CD4-positive, alpha-beta T cell treated with Interferon alpha-2 for 1 hour (primary cell): Measurements from ENCODE around the gene SERPINB6.
"Not testable (repeated sequence)": the region's sequence is repeated elsewhere in the genome, so short reads cannot be mapped to it uniquely, and the experiment has no call there.

Source experiments
- DNase-seq, 2 donors: peaks; one replicate each; pipeline ENCODE4 v3.0.0-alpha.2; 2020 to 2022

SERPINB6 gene

DNA sequence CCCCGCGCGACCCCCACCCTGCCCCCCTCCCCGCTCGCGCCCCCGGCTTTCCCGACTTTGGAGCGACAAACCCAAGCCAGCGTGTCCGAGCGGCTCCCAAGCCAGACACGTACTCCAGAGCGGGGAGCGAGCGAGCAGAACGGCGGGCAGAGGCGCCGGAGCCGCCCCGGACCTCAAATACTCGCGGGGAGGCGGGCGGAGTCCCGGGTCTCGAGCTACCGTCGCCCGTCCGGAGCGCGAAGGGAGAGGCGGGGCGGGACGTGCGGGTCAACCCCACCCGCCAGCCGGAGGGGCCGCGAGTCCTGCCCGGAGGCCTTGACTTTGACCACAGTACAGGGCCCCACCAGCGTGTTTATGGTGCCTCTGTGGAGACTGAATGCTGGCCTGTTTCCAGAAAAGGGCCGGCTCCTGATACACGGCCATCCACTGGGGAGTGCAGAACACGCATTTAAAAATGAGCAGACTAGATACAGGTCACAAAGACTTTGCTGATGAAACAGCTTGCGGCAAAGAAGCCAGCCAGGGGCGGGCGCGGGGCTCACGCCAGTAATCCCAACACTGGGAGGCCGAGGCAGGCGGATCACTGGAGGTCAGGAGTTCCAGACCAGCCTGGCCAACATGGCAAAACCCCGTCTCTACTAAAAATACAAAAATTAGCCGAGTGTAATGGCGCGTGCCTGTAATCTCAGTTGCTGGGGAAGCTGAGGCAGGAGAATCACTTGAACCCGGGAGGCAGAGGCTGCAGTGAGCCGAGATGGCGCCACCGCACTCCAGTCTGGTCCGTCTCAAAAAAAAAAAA lies at the start of gene SERPINB6:
TSS of gene SERPINB6 (minus strand) at position 148 of the 799 bp plus-strand sequence. CDS start 12,235 bp downstream, outside the sequence.
- peak; percentile 53 to 61 for DNase-seq

DNA sequence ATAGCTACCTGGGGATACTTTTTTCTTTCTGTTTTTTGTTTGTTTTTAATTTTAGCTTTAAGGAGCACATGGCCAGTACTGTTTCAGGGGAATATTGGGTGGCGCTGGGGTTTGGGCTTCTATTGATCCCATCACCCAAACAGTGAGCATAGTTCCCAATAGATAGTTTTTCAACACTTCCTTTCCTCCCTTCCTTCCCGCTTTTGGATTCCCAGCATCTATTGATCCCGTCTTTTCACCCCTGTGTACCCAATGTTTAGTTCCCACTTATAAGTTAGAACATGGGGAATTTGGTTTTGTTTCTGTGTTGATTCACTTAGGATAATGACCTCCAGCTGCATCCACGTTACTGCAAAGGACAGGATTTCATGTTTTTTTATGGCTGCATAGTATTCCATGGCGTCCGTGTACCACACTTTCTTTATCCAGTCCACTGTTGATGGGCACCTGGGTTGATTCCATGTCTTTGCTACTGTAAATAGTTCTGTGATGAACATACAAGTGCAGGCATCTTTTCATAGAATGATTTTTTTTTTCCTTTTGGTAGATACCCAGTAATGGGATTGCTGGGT lies 48.5 kb upstream of the SERPINB6 start:
- no peak for DNase-seq

DNA sequence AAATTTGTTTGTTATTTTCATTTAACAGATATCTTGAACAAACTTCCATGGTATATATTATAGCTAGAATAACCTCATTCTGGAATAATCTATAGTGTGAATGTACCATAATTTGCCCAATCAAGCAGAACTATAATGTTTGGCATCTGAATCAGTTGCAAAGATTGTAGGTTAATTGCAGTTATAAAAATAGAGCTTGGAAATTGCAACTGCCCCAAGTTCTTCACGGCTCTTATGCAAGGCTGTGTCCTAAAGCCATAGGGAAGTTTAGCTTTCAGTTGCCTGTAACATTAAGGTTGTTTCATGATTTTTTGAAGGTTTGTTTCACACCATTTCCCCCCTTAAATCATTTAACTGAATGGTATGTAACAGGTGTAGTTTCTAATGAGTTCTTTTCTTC lies 47.7 kb upstream of the SERPINB6 start:
- DNase-seq: no peak

DNA sequence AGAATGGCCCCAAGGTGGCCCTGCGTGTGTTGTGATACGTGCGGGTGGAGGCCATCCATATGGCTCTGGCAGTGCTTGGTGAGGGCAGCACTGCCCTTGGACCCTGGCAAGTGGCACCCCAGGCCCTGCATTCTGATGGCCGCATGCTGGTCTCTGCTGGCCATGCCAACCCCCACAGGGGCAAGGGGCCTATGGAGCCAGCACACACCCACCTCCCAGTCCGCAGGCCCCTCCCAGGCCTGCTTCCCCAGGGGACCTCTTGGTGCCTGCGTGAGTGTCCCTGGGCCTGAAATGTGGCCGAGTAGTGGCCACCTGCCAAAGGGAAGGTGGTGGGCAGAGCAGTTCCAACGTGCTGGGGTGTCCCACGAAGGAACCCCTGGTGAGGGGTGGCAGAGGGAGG lies 45.9 kb upstream of the SERPINB6 start:
- no peak for DNase-seq

DNA sequence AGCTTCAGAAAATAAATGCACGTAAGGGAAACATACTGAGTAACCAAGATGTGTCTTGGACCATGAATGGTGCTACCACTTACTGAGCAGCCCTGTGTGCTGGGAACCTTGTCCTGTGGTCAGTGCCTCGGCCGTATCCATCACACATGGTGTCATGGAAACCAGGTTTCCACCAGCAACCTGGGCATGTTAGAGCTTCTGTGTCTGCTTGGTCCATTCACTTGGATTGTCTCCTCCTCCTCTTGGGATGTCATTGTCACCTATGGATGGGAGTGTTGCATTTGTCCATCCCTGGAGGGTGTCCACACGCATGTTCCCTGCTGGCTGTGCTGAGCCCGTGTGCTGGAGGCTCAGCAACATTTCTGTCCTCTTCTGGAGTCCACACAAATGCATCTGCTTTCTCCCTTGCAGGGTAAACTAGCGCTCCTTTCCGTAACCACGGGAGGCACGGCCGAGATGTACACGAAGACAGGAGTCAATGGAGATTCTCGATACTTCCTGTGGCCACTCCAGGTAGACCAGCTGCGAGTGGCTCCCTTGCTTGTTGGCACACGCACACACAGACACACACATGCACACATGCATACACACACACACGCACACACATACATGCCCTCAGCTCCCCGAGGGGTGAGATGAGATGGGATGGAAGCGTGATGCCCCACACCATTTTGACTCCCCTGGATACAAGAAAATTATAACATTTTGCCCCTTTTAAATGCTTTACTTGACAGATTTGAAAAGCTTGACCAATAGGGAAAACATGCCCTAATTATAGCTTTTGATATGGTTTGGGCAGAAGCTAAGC lies 45.3 kb upstream of the SERPINB6 start:
- no peak for DNase-seq

DNA sequence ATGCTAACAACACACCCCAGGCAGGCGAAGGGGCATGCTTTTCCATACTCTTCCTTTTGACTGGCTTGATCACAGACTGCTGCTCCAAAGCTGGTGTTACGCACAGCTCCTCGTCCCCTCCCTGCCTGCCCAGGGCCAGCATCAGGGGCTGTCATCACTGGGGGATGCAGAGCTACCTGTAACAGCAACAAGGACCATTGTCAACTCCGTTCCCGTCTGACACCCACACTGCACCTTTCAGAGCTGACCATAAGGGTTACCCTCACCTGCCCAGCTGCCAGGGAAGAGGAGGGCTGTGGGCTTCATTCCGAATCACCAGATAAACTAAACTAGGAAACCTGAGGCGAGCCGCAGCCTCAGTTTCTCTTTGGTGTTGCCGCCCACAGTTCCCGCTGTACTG lies 43.8 kb upstream of the SERPINB6 start:
- DNase-seq: no peak

DNA sequence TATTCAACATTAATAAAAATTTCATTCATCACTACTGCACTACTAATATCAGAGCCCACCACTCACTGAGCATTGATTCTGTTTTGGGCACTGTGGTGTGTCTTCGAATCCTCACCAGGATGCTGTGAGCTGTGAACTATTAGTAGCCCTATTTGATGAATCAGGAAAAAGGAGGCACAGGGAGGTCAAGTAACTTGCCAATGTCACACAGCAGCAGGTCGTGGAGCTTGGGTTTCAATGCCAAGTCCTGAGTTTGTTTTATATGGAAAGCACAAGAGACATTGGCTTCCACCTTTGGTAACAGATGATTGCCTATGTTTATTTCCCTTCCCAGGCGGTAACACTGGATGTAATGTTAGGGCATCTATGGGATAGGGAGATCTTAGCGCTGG lies 43.3 kb upstream of the SERPINB6 start:
- DNase-seq: no peak

DNA sequence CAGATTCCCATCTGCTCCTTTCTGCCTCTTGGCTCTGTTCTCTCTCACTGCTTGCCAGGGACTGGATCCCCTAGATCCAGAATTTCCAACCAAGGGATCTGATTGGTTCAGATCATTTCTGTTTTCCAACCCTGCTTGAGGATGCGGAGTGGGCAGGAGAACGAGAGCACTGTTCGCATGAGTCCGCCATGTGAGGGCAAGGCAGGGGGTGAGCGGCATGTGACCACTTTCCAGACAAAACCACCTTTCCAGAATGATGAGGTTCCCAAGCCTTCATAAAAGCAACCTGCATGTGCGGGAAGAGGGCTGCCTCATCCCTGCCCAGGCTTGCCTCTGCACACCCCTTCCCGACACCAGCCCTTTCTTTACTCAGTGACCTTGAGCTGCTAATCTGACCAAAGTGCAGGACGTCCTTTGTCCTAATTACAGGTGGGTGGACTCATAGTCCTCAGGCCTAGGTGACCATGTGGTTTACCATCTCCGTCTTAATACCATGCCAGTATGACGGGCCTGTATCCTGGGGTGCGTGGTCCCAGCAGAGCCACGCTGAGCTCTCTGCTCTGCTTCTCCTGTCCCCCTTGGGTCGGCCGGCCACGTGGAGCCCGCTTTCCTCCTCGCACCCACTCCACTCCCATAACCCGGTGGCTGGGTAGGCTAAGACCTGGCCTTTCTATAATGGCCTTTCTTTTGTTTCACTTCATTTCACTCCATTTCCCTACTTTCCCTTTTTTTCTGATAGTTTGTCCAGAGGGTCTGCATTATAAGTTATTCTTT lies 42.7 kb upstream of the SERPINB6 start:
- no peak for DNase-seq

DNA sequence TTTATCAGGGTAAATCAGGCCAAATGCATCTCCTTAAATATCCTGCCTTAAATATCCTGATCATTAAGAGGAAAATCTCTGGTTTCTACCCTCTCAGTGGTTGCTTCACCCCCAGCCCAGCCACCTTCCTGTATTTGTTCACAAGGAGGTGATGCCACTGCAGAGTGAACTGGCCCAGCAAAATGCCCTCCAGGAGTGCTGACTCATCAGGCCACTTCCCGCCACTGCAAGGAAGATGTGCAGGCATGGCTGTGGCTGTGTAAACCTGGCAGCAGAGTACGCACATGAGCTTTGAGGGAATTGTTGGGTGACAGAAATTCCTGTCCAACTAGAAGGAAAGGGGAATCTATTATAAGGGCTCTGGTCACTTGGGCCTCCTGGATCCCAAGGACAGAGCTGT lies 42.1 kb upstream of the SERPINB6 start:
- DNase-seq: peak in 1 of 2 donors; percentile 63

DNA sequence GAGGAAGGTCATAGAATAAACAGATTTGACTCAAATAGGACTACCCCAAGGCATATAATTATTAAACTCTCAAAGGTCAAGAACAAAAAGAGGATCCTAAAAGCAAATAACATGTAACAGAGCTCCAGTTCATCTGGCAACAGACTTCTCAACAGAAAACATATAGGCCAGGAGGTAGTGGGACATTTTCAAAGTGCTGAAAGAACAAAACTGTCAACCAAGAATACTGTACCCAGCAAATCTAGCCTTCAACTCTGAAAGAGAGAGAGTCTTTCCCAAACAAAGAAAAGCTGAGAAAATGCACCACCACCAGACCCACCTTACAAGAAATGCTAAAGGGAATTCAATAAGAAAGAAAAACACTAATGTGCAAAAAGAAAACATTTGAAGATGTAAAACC lies 40.2 kb upstream of the SERPINB6 start:
- no peak for DNase-seq

DNA sequence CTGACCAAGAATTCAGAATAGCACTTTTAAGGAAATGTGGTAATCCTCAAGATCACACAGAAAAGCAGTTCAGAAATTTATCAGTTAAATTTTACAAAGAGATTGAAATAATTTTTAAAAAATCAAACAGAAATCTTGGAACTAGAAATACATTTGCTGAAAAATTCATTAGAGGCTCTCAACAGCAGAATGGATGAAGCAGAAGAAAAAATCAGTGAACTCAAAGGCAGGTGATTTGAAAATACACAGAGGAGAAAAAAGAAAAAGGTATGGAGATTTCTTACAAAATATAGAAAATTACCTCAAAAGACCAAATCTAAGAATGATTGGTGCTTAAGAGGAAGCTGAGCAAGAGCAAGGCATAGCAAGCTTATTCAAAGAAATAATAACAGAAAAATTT lies 39.8 kb upstream of the SERPINB6 start:
- DNase-seq: no peak

DNA sequence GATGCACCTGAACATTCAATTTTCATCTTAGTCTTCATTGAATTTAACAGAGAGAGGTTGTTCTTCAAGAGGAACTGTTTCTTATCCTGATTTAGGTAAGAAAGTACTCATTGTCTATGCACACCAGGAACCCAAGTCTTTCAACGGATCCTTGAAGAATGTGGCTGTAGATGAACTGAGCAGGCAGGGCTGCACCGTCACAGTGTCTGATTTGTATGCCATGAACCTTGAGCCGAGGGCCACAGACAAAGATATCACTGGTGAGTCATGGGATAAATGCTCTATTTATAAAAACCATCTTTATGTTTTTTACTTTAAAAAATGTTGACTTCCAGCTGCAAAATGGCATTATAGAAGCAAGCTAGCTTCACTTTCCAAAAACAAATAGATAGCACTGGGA lies 38.6 kb upstream of the SERPINB6 start:
- DNase-seq: no peak

DNA sequence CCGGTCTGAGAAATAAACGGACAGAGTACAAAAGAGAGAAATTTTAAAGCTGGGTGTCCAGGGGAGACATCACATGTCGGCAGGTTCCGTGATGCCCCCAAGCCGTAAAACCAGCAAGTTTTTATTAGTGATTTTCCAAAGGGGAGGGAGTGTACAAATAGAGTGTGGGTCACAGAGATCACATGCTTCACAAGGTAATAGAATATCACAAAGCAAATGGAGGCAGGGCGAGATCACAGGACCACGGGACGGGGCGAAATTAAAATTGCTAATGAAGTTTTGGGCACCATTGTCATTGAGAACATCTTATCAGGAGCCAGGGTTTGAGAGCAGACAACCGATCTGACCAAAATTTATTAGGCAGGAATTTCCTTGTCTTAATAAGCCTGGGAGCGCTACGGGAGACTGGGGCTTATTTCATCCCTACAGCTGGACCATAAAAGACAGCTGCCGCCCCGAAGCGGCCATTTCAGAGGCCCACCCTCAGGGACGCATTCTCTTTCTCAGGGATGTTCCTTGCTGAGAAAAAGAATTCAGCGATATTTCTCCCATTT lies 37.4 kb upstream of the SERPINB6 start:
- DNase-seq: not testable (repeated sequence)

DNA sequence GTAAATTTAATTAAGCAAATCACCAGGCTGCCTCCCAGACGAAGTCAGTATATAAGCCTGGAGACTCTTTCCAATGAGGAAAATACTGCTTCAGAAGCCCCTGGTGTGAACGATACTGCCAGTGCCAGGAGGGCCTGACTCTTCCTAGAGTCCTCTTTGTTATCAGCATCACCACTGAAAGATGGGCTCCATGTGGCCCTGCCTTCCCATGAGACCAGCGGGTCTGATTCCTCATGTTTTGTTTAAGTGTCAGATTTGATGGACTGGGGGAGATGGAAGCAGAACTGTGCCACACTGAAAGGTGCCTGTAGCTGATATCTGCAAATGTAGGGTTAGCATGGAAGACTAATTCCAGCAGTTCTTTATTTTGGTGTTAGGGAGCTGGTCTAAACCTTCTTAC lies 36.2 kb upstream of the SERPINB6 start:
- DNase-seq: no peak

DNA sequence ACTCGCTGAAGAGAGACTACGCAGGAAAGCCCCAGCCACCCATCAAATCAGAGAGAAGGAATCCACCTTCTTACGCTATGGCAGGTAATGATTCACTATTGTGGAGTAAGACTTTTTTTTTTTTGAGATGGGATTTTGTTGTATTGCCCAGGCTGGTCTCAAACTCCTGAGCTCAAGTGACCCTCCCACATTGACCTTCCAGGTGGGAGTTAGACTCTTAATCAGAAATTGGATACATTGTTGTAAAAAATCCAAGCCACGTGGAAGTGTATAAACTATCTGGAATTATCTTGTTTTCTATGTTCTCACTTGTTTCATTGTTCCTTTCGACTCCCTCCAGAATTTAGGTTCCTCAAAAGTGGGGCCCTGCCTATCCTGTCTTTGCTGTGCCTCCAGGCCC lies 35.1 kb upstream of the SERPINB6 start:
- no peak for DNase-seq

DNA sequence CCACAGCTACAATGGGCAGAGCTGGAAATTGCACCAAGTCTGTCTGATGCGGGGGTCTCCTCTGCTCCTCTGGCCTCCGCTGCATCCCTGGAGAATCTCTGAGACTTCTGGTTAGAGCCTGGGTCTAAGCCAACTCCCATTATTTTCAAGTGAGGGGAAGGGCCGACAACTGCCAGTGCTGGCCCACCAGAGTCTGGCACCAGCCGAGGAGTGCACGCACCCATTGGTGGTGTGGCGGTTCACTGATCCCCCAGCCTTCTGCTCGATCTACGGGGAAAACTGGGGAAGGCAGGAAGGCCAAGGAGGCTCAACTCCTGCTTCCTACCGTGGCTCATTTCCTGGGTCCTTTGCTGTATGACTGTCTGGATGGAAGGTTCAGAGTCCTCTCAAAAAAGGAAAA lies 34.5 kb upstream of the SERPINB6 start:
- DNase-seq: no peak

DNA sequence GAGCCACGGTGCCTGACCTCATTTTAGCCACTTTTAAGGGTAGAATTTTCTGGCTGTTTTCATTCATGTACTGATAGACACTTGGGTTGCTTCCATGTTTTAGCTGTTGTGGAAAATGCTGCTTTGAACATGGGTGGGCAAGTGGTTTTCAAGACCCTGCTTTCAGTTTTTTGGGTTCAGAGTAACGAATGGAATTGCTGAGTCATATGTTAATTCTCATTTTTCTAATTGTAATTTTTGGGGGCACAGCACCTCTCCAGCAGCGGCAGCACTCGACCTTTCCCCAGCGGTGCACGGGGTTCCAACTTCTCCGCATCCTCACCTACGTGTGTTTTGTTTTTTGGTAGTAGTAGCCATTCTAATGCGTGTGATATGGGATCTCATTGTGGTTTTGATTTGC lies 33.7 kb upstream of the SERPINB6 start:
- no peak for DNase-seq

DNA sequence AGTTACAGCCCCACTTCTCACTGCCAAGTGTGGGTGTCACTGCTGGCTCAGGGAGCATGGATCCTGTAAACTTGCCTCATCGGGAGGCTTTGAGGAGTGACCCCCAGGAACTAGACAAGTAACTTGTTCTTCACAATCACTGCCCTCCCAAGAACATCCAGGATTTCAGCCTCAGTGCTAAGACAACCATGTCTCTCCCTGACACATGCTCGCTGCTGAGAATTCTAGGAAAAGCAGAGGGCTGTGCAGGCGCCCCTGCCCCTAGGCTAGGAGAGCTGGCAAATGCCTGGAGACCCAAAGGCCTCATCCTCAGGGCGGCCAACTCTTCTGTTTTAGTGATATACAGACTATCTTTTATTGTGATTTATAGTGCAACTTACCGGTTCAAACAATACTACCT lies 31.9 kb upstream of the SERPINB6 start:
- not testable (repeated sequence) for DNase-seq

DNA sequence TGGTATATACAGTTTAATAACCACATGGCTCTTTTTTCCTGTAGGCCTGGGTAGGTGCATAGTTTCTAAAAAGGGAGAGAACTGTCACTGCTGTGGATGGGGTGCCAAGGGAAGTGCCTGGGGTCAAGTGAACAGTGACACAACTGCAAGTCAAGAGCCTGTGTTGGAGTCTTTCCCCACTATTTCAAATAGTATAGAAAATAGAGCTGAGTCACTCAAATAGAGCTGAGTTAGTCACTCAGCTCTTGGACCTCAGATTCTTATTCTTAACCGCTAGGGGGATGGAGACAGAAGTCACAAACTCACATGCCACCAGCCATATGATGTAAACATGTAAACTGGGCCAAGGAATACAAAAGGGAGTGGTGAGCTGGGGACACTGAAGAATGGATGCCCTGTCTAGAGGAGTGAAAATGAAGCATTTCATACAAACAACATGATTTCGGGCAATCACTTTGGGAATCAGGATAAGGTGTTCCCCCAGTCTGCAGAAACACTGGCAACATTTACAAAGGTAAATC lies 30.5 kb upstream of the SERPINB6 start:
- peak; percentile 47 to 72 for DNase-seq

DNA sequence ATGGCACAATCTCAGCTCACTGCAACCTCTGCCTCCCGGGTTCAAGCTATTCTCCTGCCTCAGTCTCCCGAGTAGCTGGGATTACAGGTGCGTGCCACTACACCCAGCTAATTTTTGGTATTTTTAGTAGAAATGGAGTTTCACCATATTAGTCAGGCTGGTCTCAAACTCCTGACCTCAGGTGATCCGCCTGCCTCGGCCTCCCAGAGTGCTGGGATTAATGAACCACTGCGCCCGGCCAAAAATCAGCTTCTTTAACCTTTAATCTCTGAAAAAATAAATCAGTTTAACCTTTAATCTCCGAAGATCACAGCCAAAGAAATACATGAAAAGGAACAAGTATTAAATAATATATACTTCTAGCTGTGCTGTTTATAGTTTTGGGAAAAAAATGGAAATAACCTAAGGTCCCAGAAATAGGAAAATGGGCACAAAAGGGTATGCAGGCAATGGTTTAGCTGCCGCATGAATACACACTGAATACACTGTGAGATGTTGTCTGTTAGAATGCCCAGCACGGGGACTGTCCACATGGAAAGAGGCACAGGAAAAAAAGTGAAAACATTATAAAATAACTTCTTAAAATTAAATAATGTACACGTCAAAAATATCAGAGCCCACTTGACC lies 29.9 kb upstream of the SERPINB6 start:
- no peak for DNase-seq

DNA sequence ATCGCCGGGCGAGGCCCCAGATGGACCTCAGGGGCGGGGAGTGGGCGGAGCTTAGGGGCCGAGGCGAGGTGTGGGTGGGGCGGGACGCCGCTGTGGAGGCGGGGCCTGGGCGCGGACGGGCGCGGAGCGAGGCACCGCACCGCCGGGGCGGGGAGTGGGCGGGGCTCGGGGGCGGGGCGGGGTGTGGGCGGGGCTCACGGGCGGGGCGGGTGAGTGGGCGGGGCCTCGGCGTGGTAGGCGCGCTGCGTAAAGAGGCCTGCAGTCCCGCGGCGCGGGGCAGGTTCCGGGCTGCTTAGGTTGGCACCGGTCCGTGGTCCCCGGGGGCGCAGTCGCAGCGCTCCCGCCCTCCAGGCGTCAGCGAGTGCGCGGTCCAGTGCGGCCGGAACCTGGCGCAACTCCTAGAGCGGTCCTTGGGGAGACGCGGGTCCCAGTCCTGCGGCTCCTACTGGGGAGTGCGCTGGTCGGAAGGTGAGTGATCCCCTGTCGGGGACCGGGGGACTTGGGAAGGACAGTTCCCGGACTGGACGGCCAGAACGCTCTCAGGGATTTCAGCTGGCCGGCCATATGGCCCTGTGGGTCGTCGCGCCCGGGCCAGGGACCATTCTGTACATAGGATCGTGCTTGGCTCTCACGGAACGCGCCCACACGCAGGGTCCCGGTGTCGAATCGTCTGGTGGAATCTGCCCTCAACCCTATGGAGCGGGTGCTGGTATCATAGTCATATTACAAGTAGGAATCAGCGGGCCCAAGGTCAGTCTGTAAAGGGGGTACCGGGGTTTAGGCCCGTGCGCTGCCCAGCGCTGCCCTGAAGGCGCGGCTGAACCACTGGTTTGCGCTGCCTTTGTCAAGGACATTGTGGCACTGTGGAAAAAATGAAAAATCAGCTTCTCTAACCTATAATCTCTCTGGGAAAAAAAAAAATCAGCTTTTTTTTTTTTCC lies 28.5 kb upstream of the SERPINB6 start, which contains the start of gene NQO2:
TSS of gene NQO2 (plus strand) at position 277 of the 940 bp plus-strand sequence. CDS start 6,659 bp downstream, outside the sequence.
- DNase-seq: peak; percentile 90 to 93
